Stimulated activated naive CD8-positive, alpha-beta T cell treated with anti-CD3 and anti-CD28 coated beads, Interleukin-15, Interleukin-2, amounts not matched to agents 100 ng/mL and 50 ng/mL, for 24 hours (primary cell): ENCODE results near the gene SCTR.

ENCODE experiments used
- H3K27ac Mint-ChIP-seq: one replicate; pipeline ENCODE4 v1.8.0; 2021; ENCODE audit warnings: mild to moderate bottlenecking, mixed read lengths
- H3K27me3 Mint-ChIP-seq: one replicate; pipeline ENCODE4 v1.8.0; 2021; ENCODE audit warnings: mixed read lengths
- H3K36me3 Mint-ChIP-seq: one replicate; pipeline ENCODE4 v1.8.0; 2021; ENCODE audit warnings: low read depth, mixed read lengths
- H3K4me1 Mint-ChIP-seq: one replicate; pipeline ENCODE4 v1.8.0; 2021; ENCODE audit warnings: low read depth, mixed read lengths
- H3K4me3 Mint-ChIP-seq: one replicate; pipeline ENCODE4 v1.8.0; 2021; ENCODE audit warnings: mild to moderate bottlenecking, mixed read lengths
- H3K9me3 Mint-ChIP-seq: one replicate; pipeline ENCODE4 v1.8.0; 2021; ENCODE audit warnings: mixed read lengths

Gene SCTR

GRCh38 chr2:119523952-119524694 lies at the start of gene SCTR:
SCTR (minus strand) TSS chr2:119524483; CDS start chr2:119524226, 257 bp downstream.
- peaks cover 63% of the 10 kb centered on the region for H3K27me3 Mint-ChIP-seq
- H3K4me3 Mint-ChIP-seq, result no peak within 1 kb of the TSS
- no peak within 1 kb of the TSS for H3K27ac Mint-ChIP-seq
- H3K36me3 Mint-ChIP-seq, result no peaks in the 10 kb centered on the region
- no peaks in the 10 kb centered on the region for H3K9me3 Mint-ChIP-seq
- no peaks in the 10 kb centered on the region for H3K4me1 Mint-ChIP-seq

- Mint-ChIP-seq H3K27me3 (no peaks in the 10 kb centered on the region), H3K4me1 (no peaks in the 10 kb centered on the region), H3K9me3 (peaks cover 7% of the 10 kb centered on the region), H3K4me3 (no peak overlapping the region), H3K36me3 (no peaks in the 10 kb centered on the region), H3K27ac (no peak overlapping the region)
Observed at GRCh38 chr2:119567292-119567691, 43.0 kb upstream of the SCTR start.

- Mint-ChIP-seq H3K36me3 (no peaks in the 10 kb centered on the region), H3K27me3 (no peaks in the 10 kb centered on the region), H3K4me3 (no peak overlapping the region), H3K9me3 (peaks cover 7% of the 10 kb centered on the region), H3K4me1 (no peaks in the 10 kb centered on the region), H3K27ac (no peak overlapping the region)
Observed at GRCh38 chr2:119565481-119565880, 41.2 kb upstream of the SCTR start.

GRCh38 chr2:119553687-119554344 lies 29.5 kb upstream of the SCTR start:
- no peak overlapping the region for H3K27ac Mint-ChIP-seq
- peaks cover 25% of the 10 kb centered on the region for H3K27me3 Mint-ChIP-seq
- no peak overlapping the region for H3K4me3 Mint-ChIP-seq
- H3K9me3 Mint-ChIP-seq, result no peaks in the 10 kb centered on the region
- H3K36me3 Mint-ChIP-seq, result no peaks in the 10 kb centered on the region
- no peaks in the 10 kb centered on the region for H3K4me1 Mint-ChIP-seq

GRCh38 chr2:119552902-119553301 lies 28.6 kb upstream of the SCTR start:
- H3K9me3 Mint-ChIP-seq, result no peaks in the 10 kb centered on the region
- no peak overlapping the region for H3K4me3 Mint-ChIP-seq
- no peaks in the 10 kb centered on the region for H3K4me1 Mint-ChIP-seq
- peaks cover 26% of the 10 kb centered on the region for H3K27me3 Mint-ChIP-seq
- H3K27ac Mint-ChIP-seq, result no peak overlapping the region
- H3K36me3 Mint-ChIP-seq, result no peaks in the 10 kb centered on the region

GRCh38 chr2:119550856-119551255 lies 26.6 kb upstream of the SCTR start:
- Mint-ChIP-seq H3K27me3 (peaks cover 40% of the 10 kb centered on the region), H3K4me1 (no peaks in the 10 kb centered on the region), H3K4me3 (no peak overlapping the region), H3K27ac (no peak overlapping the region), H3K9me3 (no peaks in the 10 kb centered on the region), H3K36me3 (no peaks in the 10 kb centered on the region)

- Mint-ChIP-seq H3K4me1 (no peaks in the 10 kb centered on the region), H3K27me3 (peaks cover 45% of the 10 kb centered on the region), H3K36me3 (no peaks in the 10 kb centered on the region), H3K9me3 (no peaks in the 10 kb centered on the region), H3K4me3 (no peak overlapping the region), H3K27ac (no peak overlapping the region)
Observed at GRCh38 chr2:119550346-119550745, 26.1 kb upstream of the SCTR start.

GRCh38 chr2:119549241-119549640 lies 25.0 kb upstream of the SCTR start:
- Mint-ChIP-seq H3K36me3 (no peaks in the 10 kb centered on the region), H3K4me3 (no peak overlapping the region), H3K27ac (no peak overlapping the region), H3K4me1 (no peaks in the 10 kb centered on the region), H3K9me3 (no peaks in the 10 kb centered on the region), H3K27me3 (peaks cover 45% of the 10 kb centered on the region)

- H3K9me3 Mint-ChIP-seq, result no peaks in the 10 kb centered on the region
- H3K4me1 Mint-ChIP-seq, result peaks cover 4% of the 10 kb centered on the region
- H3K27me3 Mint-ChIP-seq, result peaks cover 47% of the 10 kb centered on the region
- H3K4me3 Mint-ChIP-seq, result no peak overlapping the region
- H3K27ac Mint-ChIP-seq, result no peak overlapping the region
- no peaks in the 10 kb centered on the region for H3K36me3 Mint-ChIP-seq
Observed at GRCh38 chr2:119548516-119549120, 24.3 kb upstream of the SCTR start.

GRCh38 chr2:119546447-119546767 lies 22.1 kb upstream of the SCTR start:
- Mint-ChIP-seq H3K27me3 (peaks cover 60% of the 10 kb centered on the region), H3K4me3 (no peak overlapping the region), H3K9me3 (no peaks in the 10 kb centered on the region), H3K4me1 (peaks cover 4% of the 10 kb centered on the region), H3K27ac (no peak overlapping the region), H3K36me3 (no peaks in the 10 kb centered on the region)

GRCh38 chr2:119545754-119546446 lies 21.6 kb upstream of the SCTR start:
- Mint-ChIP-seq H3K27me3 (peaks cover 62% of the 10 kb centered on the region), H3K36me3 (no peaks in the 10 kb centered on the region), H3K27ac (no peak overlapping the region), H3K4me3 (no peak overlapping the region), H3K4me1 (peaks cover 4% of the 10 kb centered on the region), H3K9me3 (no peaks in the 10 kb centered on the region)

- peaks cover 4% of the 10 kb centered on the region for H3K4me1 Mint-ChIP-seq
- no peak overlapping the region for H3K27ac Mint-ChIP-seq
- H3K4me3 Mint-ChIP-seq, result peak overlapping the region; percentile 31
- peaks cover 63% of the 10 kb centered on the region for H3K27me3 Mint-ChIP-seq
- no peaks in the 10 kb centered on the region for H3K9me3 Mint-ChIP-seq
- H3K36me3 Mint-ChIP-seq, result no peaks in the 10 kb centered on the region
Observed at GRCh38 chr2:119544939-119545475, 20.7 kb upstream of the SCTR start.

GRCh38 chr2:119544075-119544938 lies 20.0 kb upstream of the SCTR start, which contains the start of gene CFAP221:
CFAP221 (plus strand) TSS chr2:119544449; CDS start chr2:119546132, 1,683 bp downstream.
- Mint-ChIP-seq H3K9me3 (no peaks in the 10 kb centered on the region), H3K27ac (no peak within 1 kb of the TSS), H3K27me3 (peaks cover 62% of the 10 kb centered on the region), H3K36me3 (no peaks in the 10 kb centered on the region), H3K4me3 (peak within 1 kb of the TSS; percentile 66), H3K4me1 (peaks cover 4% of the 10 kb centered on the region)

GRCh38 chr2:119541476-119541875 lies 17.2 kb upstream of the SCTR start:
- Mint-ChIP-seq H3K36me3 (no peaks in the 10 kb centered on the region), H3K4me3 (no peak overlapping the region), H3K9me3 (no peaks in the 10 kb centered on the region), H3K27ac (no peak overlapping the region), H3K27me3 (peaks cover 53% of the 10 kb centered on the region), H3K4me1 (peaks cover 4% of the 10 kb centered on the region)
